H1 (cell line): ENCODE results near the gene PGPEP1.

Experiments
- CREB1 ChIP-seq: IDR thresholded peaks from 2 replicates; pipeline ENCODE4 v1.6.1; 2012; ENCODE audit warnings: inconsistent platforms
- CTCF ChIP-seq, 3 experiments: IDR thresholded peaks; 1 replicate in 2 of 3; 2 replicates in 1 of 3; pipeline versions ENCODE4 v1.5.1 to v1.6.1; 2011; ENCODE audit warnings: low read length in 3 of 3, mild to moderate bottlenecking in 3 of 3, inconsistent platforms in 2 of 3, low read depth in 1 of 3, moderate library complexity in 1 of 3; ENCODE audit not compliant: insufficient read depth in 1 of 3; ENCODE audit errors: control extremely low read depth in 1 of 3
- EP300 ChIP-seq, 2 experiments: IDR thresholded peaks; 1 replicate in 1 of 2; 2 replicates in 1 of 2; pipeline ENCODE4 v1.6.1; 2011 to 2012; ENCODE audit warnings: low read depth in 2 of 2, low read length in 2 of 2, mild to moderate bottlenecking in 2 of 2, borderline replicate concordance in 1 of 2, inconsistent platforms in 1 of 2, moderate library complexity in 1 of 2
- EZH2 ChIP-seq: fragments of 200-600 bp; sonication (generic); IDR thresholded peaks from 2 replicates; pipeline ENCODE4 v1.7.1; 2012; ENCODE audit warnings: low read depth, mild to moderate bottlenecking, moderate library complexity, low read length, inconsistent platforms; ENCODE audit not compliant: severe bottlenecking
- MAFK ChIP-seq: IDR thresholded peaks from 2 replicates; pipeline ENCODE4 v1.6.1; 2012; ENCODE audit warnings: low read depth, mild to moderate bottlenecking, improper control_type of control experiment, low read length
- POLR2AphosphoS5 ChIP-seq: IDR thresholded peaks from 2 replicates; pipeline ENCODE4 v1.6.1; 2011; ENCODE audit warnings: low read depth, low read length
- SUZ12 ChIP-seq: fragments of 200-600 bp; sonication (generic); IDR thresholded peaks from 2 replicates; pipeline ENCODE4 v1.6.1; 2012; ENCODE audit warnings: mild to moderate bottlenecking, inconsistent platforms, low read length, moderate library complexity, mixed read lengths
- TEAD4 ChIP-seq: IDR thresholded peaks from 2 replicates; pipeline ENCODE4 v1.6.1; 2012; ENCODE audit warnings: low read depth, low read length, inconsistent platforms, mixed read lengths
- TF ChIP-seq, protein P1 (sequence below): IDR thresholded peaks from 2 replicates; pipeline ENCODE4 v1.6.1; 2012; ENCODE audit warnings: inconsistent platforms
- TF ChIP-seq, protein P2 (sequence below): IDR thresholded peaks from 2 replicates; pipeline ENCODE4 v1.6.1; 2011; ENCODE audit warnings: low read length, improper control_type of control experiment

DNA sequence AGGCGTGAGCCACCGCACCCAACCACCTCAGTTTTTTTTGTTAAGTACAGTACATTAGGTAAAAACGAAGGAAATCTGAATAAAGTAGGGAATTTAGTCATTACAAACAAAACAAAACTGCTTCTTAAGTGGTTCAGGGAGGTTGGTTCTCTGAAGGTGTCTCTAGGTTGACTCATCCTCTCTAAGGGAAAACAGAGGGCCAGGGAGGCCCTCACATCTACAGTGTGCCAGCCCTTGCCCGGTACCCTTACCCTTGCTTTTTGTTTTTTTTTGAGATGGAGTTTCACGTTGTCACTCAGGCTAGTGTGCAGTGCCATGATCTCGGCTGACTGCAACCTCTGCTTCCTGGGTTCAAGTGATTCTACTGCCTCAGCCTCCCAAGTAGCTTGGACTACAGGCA, 41.8 kb upstream of the PGPEP1 start:
- no peak for TF ChIP-seq SUZ12
- TF ChIP-seq, protein P1, sequence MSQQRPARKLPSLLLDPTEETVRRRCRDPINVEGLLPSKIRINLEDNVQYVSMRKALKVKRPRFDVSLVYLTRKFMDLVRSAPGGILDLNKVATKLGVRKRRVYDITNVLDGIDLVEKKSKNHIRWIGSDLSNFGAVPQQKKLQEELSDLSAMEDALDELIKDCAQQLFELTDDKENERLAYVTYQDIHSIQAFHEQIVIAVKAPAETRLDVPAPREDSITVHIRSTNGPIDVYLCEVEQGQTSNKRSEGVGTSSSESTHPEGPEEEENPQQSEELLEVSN: no peak
- TF ChIP-seq CTCF (IDR thresholded peaks at IDR 0.05; ENCODE audit: control extremely low read depth in 1 of 3, insufficient read depth in 1 of 3, low read depth in 1 of 3, low read length in 3 of 3): no peak
- no peak for TF ChIP-seq EZH2
- no peak for TF ChIP-seq CREB1
- no peak for TF ChIP-seq TEAD4
- no peak for TF ChIP-seq POLR2AphosphoS5
- TF ChIP-seq, protein P2, sequence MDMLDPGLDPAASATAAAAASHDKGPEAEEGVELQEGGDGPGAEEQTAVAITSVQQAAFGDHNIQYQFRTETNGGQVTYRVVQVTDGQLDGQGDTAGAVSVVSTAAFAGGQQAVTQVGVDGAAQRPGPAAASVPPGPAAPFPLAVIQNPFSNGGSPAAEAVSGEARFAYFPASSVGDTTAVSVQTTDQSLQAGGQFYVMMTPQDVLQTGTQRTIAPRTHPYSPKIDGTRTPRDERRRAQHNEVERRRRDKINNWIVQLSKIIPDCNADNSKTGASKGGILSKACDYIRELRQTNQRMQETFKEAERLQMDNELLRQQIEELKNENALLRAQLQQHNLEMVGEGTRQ: no peak
- TF ChIP-seq MAFK: no peak
- TF ChIP-seq EP300 (IDR thresholded peaks at IDR 0.05; ENCODE audit: borderline replicate concordance in 1 of 2, low read depth in 2 of 2, low read length in 2 of 2): no peak
